ENCODE results near the gene KRT3. TPM values are rescaled to one million over a fixed set of nuclear protein-coding genes. Genes with fewer than 3 reads are reported as not detected.

KRT3 gene
- total RNA-seq, 1 donor: not detected

DNA sequence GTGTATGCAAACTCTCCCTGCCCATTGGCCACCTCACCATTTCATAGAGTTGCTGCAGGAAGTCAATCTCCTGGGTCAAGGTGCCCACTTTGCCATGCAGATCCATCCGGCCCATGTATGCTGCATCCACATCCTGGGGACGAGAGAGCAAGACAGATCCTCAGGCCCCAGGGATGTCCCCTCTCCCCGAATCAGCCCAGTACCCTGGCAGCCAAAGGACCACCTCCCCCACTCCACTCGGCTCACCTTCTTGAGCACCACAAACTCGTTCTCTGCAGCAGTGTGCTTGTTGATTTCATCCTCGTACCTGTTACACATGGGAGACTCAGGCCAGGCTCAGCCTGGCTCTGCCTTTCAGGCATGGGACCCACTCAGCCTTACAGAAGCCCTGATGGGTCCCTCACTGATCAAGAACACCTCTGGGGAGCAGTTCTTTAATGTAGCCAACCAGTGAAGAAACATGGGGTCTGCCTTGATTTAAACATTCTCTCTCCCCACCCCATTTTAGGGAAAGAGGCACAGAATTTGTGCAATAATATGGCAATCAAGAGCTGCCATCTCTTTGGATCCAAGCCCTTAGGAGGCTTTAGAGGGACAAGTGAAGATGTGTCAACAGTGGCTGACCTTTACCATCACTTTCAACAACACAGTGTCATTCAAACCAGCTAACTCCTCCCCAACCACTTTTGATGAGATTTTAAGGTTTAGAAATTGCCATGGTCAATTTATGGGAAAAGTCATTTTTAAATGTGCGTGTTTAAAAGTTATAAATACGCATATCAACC lies 34.3 kb upstream of the KRT3 start:
- H3K4me1 ChIP-seq (ENCODE audit: insufficient read depth, low read length): no peaks in the 10 kb centered on the region
- H2AFZ ChIP-seq (ENCODE audit: low read length): no peak overlapping the region
- no peaks in the 10 kb centered on the region for H3K27me3 ChIP-seq (ENCODE audit: insufficient read depth, low read length)
- no peaks in the 10 kb centered on the region for H4K20me1 ChIP-seq (ENCODE audit: insufficient read depth, low read length)
- peak; percentile 49 for DNase-seq (ENCODE audit: insufficient read length, low spot score, missing footprints)
- H3K27ac ChIP-seq (ENCODE audit: low read depth, low read length): no peak overlapping the region
- no peaks in the 10 kb centered on the region for H3K36me3 ChIP-seq (ENCODE audit: insufficient read depth, low read length)
- TF ChIP-seq, protein P1, sequence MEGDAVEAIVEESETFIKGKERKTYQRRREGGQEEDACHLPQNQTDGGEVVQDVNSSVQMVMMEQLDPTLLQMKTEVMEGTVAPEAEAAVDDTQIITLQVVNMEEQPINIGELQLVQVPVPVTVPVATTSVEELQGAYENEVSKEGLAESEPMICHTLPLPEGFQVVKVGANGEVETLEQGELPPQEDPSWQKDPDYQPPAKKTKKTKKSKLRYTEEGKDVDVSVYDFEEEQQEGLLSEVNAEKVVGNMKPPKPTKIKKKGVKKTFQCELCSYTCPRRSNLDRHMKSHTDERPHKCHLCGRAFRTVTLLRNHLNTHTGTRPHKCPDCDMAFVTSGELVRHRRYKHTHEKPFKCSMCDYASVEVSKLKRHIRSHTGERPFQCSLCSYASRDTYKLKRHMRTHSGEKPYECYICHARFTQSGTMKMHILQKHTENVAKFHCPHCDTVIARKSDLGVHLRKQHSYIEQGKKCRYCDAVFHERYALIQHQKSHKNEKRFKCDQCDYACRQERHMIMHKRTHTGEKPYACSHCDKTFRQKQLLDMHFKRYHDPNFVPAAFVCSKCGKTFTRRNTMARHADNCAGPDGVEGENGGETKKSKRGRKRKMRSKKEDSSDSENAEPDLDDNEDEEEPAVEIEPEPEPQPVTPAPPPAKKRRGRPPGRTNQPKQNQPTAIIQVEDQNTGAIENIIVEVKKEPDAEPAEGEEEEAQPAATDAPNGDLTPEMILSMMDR (IDR thresholded peaks at IDR 0.05; ENCODE audit: extremely low read depth, low read depth, low read length): no peak
- no peaks in the 10 kb centered on the region for H3K79me2 ChIP-seq (ENCODE audit: insufficient read depth, low read length)
- H3K4me2 ChIP-seq (ENCODE audit: insufficient read depth, low read length): no peak overlapping the region
- H3K9me3 ChIP-seq (ENCODE audit: low read depth, low read length): no peaks in the 10 kb centered on the region
- H3K4me3 ChIP-seq (ENCODE audit: insufficient read depth, low read length): no peak overlapping the region

GRCh38 chr12:52828591-52829021 lies 32.7 kb upstream of the KRT3 start:
- Histone ChIP-seq H2AFZ (ENCODE audit: low read length) (no peak overlapping the region), H3K27me3 (ENCODE audit: insufficient read depth, low read length) (no peaks in the 10 kb centered on the region), H3K27ac (ENCODE audit: low read depth, low read length) (no peak overlapping the region), H3K36me3 (ENCODE audit: insufficient read depth, low read length) (no peaks in the 10 kb centered on the region), H3K4me3 (ENCODE audit: insufficient read depth, low read length) (no peak overlapping the region), H3K4me2 (ENCODE audit: insufficient read depth, low read length) (no peak overlapping the region), H4K20me1 (ENCODE audit: insufficient read depth, low read length) (no peaks in the 10 kb centered on the region), H3K79me2 (ENCODE audit: insufficient read depth, low read length) (no peaks in the 10 kb centered on the region), H3K9me3 (ENCODE audit: low read depth, low read length) (no peaks in the 10 kb centered on the region), H3K4me1 (ENCODE audit: insufficient read depth, low read length) (no peaks in the 10 kb centered on the region)
- DNase-seq (ENCODE audit: insufficient read length, low spot score, missing footprints): no peak
- TF ChIP-seq, protein P1 (IDR thresholded peaks at IDR 0.05; ENCODE audit: extremely low read depth, low read depth, low read length): no peak

DNA sequence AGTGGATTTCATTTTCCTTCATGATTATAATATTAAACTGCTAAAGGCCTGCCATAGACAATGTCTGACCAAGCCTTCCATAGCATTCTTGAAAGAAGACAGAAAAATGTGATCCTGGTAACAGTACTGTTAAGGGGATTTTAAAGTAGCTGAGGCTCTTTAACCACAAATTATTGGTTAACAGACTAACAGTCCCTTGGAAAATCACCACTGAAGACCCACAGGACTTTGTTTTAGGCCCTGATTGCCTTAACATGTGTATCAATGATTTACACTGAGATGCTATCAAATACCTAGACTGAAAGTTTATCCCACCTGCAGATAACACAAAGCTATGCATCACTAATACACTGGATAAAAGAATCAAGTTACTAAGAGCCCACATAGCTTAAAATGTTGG lies 32.2 kb upstream of the KRT3 start:
- Histone ChIP-seq H3K27ac (ENCODE audit: low read depth, low read length) (no peak overlapping the region), H2AFZ (ENCODE audit: low read length) (no peak overlapping the region), H4K20me1 (ENCODE audit: insufficient read depth, low read length) (no peaks in the 10 kb centered on the region), H3K9me3 (ENCODE audit: low read depth, low read length) (no peaks in the 10 kb centered on the region), H3K4me1 (ENCODE audit: insufficient read depth, low read length) (no peaks in the 10 kb centered on the region), H3K36me3 (ENCODE audit: insufficient read depth, low read length) (no peaks in the 10 kb centered on the region), H3K4me2 (ENCODE audit: insufficient read depth, low read length) (no peak overlapping the region), H3K27me3 (ENCODE audit: insufficient read depth, low read length) (no peaks in the 10 kb centered on the region), H3K79me2 (ENCODE audit: insufficient read depth, low read length) (no peaks in the 10 kb centered on the region), H3K4me3 (ENCODE audit: insufficient read depth, low read length) (no peak overlapping the region)
- no peak for DNase-seq (ENCODE audit: insufficient read length, low spot score, missing footprints)
- TF ChIP-seq, protein P1 (IDR thresholded peaks at IDR 0.05; ENCODE audit: extremely low read depth, low read depth, low read length): no peak

GRCh38 chr12:52827499-52828090 lies 31.7 kb upstream of the KRT3 start:
- Histone ChIP-seq H3K4me3 (ENCODE audit: insufficient read depth, low read length) (no peak overlapping the region), H3K27ac (ENCODE audit: low read depth, low read length) (no peak overlapping the region), H4K20me1 (ENCODE audit: insufficient read depth, low read length) (no peaks in the 10 kb centered on the region), H3K4me2 (ENCODE audit: insufficient read depth, low read length) (no peak overlapping the region), H3K36me3 (ENCODE audit: insufficient read depth, low read length) (no peaks in the 10 kb centered on the region), H2AFZ (ENCODE audit: low read length) (no peak overlapping the region), H3K9me3 (ENCODE audit: low read depth, low read length) (no peaks in the 10 kb centered on the region), H3K27me3 (ENCODE audit: insufficient read depth, low read length) (no peaks in the 10 kb centered on the region), H3K4me1 (ENCODE audit: insufficient read depth, low read length) (peaks cover under 1% of the 10 kb centered on the region), H3K79me2 (ENCODE audit: insufficient read depth, low read length) (no peaks in the 10 kb centered on the region)
- DNase-seq (ENCODE audit: insufficient read length, low spot score, missing footprints): no peak
- TF ChIP-seq, protein P1 (IDR thresholded peaks at IDR 0.05; ENCODE audit: extremely low read depth, low read depth, low read length): no peak

Data from osteoblast (primary cell).